Measurements from ENCODE around the gene KIF26B.
"Not testable (repeated sequence)": the region's sequence is repeated elsewhere in the genome, so short reads cannot be mapped to it uniquely, and the experiment has no call there.

GRCh38 chr1:245672836-245673656, 518.3 kb downstream of the KIF26B start:
- TF ChIP-seq POLR2AphosphoS5, CTCF (IDR thresholded peaks at IDR 0.05): not testable (repeated sequence)

Data from stomach (tissue), 4 donors.